G401 (cell line): ENCODE measurements around the gene PHACTR4. TPM values are rescaled to one million over a fixed set of nuclear protein-coding genes. Genes with fewer than 3 reads are reported as not detected.
"Not testable (repeated sequence)": the region's sequence is repeated elsewhere in the genome, so short reads cannot be mapped to it uniquely, and the experiment has no call there.

Experiments
- DNase-seq: peaks from one replicate; pipeline ENCODE4 v3.0.0-alpha.2; 2015; ENCODE audit warnings: low spot score
- in situ Hi-C: cut with HindIII; loops from 2 replicates; pipeline ENCODE4 v1.10.0; 2016; ENCODE audit warnings: low sequenced_read_pairs, mixed read lengths
- total RNA-seq: library from RNA; depleted of rRNA; stranded (reverse); fragments of >200 nt; shearing (Covaris generic); gene quantifications from 2 replicates; pipeline ENCODE4 v1.2.3, GENCODE V29; 2014

The PHACTR4 gene
- total RNA-seq, 1 experiment from 2014 or later = 4.8 TPM

DNA sequence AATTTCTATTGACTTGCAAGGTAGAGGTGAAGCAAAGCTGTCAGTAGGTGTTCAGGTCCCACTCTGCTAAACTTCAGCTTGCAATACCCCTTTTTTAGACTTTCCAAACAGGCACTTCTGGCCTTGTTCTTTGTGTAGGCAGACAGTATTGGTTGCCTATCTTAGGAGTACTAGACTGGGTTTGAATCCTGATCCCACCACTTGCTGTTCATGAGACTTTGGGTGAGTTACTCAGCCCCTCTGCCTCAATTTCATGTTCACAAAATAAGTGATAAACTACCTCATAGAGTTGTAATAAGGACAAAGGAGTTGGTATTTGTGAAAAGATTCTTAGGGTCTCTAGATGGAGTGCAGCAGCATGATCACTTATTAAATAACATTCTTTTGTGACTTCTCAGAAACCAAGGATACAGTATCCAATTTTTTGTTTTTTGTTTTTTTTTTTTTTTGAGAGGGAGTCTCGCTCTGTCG is 141.5 kb downstream of the PHACTR4 start:
- no peak for DNase-seq
- in situ Hi-C loops = no loop called here

DNA sequence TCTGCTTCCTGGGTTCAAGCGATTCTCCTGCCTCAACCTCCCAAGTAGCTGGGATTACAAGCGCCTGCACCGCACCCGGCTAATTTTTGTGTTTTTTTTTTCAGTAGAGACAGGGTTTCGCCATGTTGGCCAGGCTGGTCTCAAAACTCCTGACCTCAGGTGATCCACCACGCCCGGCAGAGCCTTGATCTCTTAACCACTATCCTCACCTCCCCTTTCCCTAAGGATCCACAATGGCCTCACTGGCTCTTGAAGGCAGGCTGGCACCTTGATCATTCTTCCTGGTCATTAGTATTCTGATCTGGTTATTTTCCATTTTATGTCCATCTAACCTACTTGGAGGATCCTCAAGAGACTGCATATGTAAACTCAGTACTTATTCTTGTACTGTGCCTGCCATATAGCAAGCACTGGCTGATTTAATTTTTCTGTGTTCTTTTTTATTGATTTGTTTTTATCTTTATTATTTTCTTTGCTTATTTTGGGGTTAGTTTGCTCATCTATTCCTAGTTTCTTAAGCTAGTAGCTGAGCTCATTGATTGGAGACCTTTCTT is 142.6 kb downstream of the PHACTR4 start:
- DNase-seq = no peak
- in situ Hi-C loops = no loop called here

DNA sequence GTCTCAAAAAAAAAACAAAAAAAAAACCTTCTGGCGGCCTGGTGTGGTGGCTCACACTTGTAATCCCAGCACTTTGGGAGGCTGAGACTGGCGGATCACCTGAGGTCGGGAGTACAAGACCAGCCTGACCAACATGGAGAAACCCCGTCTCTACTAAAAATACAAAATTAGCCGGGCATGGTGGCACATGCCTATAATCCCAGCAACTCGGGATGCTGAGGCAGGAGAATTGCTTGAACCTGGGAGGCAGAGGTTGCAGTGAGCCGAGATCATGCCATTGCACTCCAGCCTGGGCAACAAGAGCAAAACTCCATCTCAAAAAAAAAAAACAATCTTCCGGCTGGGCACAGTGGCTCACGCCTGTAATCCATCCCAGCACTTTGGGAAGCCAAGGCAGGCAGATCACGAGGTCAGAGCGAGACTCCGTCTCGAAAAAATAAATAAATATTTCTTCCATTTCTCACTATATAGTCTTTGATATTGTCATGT is 144.9 kb downstream of the PHACTR4 start:
- DNase-seq, in situ Hi-C loops: not testable (repeated sequence)

DNA sequence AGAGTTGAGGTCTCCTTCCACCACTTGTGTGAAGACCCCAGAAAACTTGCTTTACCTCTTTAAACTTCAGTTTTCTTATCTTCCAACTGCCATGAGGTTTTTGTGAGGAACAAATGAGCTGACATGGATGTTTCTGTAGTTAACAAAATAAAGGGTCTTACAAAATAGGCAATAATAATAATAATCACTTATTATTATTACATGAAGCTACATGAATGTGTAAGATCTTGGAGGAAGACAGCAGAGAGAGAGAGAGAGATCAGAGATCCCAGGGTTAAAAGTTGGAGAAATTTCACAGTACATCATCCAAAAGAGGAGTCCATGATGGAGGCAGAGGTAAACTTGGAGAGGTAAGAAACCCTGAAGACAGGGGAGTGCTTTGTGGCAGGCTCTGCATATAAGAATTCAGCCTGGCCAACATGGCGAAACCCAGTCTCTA is 147.0 kb downstream of the PHACTR4 start:
- DNase-seq = no peak
- in situ Hi-C loops = no loop called here

DNA sequence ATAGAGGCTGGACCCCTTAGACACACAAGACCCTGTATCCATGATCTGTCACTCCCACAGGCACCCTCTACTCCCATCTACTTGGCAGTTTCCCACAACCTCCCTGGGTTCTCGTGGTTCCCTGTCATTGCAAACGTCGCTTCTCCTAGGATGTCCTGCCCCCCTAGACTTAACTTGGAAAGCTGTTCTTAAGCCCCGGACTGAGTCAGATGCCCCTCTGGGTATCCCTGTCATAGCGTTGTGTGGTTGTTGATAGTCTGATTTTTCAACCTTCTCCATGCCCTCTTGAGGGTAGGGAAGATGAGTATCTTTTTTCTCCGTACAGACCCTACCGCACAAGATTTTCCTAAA is 148.1 kb downstream of the PHACTR4 start:
- DNase-seq = no peak

DNA sequence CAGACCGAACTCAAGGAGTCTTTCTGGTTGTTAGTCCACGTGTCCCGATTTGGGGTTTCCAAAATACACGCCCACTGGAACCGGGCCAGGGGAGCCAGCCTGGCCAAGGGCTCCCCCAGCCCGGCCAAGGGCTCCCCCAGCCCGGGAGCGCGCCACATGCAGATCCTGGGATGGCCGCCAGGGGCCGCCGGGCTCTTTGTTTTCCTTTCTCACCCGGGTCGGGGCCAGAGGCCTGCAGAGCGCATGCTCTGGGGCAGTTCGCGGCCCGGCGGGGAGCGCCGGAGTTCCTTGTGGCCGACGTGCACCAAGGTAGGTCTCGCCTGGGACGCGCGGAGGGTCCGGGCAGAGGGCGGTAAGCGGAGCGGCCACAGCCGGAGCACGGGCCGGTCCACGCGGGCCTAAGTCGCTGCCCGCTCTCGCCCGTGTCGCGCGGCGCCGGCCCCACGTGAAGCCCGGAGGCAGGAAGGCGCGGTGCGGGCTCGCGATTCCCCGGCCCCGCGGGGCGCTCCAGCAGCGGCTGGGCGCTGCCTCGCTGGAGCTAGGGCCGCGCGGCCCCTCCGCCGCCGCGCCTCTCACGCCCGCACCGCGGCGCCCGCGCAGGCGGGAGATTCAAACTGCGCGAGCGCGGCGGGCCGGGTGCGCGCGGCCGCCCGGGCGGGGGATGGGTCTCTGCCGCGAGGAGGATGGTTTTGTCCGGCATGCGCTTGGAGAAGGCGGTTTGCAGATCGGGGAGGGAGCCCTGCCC is 148.6 kb downstream of the PHACTR4 start:
- DNase-seq = peak; percentile 83
- in situ Hi-C loops = no loop called here

More for the DNA sequence above, 148.1 kb downstream of the PHACTR4 start:
- in situ Hi-C loops = no loop called here

DNA sequence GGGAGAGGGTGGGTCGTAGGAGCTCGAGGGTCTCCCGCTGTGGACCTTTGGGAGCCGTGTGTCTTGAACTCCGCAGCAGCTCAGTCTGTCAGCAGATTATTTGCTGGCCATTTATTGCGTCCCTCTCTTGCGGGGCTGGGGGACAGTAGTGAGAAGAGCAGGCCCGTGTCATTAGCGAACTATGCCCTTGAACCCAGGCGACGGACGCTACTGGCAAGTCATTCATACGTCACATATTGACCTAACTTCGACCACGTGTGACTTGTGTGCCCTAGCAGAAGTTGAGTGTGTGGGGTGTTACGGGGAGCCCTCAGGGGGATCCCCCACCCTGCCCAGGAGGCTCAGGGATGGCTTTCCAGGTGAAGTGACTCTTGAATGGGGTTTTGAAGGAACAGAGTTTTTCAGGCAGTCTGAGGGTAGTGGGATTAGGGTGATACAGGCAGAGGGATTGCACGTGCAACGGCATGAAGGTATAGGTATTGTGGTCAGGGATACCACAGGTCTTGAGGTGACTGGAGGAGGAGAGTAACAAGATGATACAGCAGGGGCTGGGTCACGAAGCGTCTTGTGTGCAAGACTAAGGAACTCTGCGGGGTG is 149.3 kb downstream of the PHACTR4 start:
- in situ Hi-C loops = no loop called here
- no peak for DNase-seq

DNA sequence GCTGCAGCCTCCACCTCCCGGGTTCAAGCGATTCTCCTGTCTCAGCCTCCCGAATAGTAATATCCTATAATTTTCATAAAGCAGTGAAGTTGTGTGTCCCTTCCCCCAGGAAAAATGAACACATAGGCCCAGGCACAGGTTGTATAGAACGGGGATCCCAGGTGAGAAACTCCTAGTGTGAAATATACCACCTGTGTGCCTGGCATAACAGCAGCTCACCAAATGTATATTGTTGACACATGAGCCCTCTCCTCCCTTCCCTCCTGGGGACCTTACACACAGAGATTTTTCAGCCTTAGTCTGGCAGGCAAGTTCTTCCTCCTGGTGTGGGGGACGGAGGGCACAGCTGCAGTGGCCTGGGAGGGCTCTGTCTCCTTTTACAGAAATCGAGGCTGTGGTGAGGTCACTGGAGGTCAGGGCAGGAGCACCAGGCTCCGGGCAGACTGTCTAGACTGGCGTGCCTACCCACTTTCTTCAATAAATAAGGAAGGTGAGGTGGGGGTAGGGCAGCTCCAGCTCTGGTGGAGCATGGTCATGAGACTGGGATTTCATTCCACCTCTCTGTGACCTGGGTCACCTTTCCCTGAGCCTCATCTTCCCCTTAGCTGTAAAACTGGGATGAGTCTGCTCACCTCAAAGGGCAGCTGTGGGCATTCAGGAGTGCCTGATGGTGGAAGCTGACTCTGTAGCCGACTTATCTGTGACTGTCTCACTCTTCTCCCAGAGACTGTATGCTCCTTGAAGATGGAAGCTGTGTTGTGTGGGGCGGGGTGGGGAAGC is 150.6 kb downstream of the PHACTR4 start:
- in situ Hi-C loops = no loop called here
- no peak for DNase-seq

DNA sequence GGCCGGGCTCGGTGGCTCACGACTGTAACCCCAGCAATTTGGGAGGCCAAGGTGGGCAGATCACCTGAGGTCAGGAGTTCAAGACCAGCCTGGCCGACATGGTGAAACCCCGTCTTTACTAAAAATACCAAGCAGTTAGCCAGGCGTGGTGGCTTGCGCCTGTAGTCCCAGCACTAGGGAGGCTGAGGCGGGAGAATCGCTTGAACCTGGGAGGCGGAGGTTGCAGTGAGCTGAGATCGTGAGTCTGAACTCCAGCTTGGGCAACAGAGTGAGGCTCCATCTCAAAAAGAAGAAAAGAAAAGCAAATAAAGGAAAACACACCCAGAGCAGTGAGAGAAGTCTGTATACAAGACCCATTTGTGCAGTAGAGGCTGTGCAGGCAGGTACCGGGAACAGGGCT is 151.3 kb downstream of the PHACTR4 start:
- DNase-seq, in situ Hi-C loops: not testable (repeated sequence)

DNA sequence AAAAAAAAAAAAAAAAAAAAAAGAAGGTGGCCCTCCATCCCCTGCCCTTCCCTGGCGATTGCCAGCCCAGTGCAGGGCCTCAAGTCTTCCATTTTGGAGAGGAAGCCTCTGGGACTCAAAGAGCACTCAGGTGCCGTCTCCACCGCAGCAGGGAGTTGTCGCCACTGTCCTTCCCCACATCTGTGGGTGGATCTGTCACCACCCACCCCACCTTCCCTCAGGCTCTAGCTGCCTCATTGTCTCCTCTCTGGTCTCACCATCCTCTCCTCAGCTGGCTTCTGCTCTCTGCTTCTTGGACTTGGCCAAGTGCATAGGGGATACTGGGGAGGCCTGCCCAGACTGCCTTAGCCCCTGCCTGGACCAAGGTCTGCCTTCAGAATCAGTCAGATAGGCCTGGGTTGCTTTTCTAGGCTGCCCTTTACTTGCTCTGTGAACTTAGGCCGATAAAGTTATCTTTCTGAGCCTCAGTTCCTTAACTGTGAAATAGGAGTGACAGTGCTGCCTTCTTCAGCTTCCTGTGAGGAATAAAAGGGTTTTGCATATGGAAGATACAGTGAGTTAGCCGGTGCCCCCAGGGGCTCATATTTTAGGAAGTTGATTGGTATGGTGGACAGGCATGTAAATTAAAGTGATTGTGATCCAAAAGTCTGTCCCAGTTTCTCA is 152.1 kb downstream of the PHACTR4 start:
- DNase-seq = no peak
- in situ Hi-C loops = no loop called here

DNA sequence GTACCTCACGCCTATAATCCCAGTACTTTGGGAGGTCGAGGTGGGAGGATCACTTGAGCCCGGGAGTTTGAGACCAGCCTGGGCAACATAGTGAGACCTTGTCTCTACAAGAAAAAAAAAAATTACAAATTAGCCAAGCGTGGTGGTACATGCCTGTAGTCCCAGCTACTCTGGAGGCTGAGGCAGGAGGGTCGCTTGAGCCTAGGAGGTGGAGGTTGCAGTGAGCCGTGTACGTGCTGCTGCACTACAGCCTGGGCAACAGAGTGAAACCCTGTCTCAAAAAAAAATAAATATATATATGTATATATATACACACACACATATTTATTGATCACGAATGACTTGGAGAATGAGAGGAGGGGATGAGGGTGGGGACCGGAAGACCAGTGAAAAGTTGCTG is 153.0 kb downstream of the PHACTR4 start:
- DNase-seq, in situ Hi-C loops: not testable (repeated sequence)

DNA sequence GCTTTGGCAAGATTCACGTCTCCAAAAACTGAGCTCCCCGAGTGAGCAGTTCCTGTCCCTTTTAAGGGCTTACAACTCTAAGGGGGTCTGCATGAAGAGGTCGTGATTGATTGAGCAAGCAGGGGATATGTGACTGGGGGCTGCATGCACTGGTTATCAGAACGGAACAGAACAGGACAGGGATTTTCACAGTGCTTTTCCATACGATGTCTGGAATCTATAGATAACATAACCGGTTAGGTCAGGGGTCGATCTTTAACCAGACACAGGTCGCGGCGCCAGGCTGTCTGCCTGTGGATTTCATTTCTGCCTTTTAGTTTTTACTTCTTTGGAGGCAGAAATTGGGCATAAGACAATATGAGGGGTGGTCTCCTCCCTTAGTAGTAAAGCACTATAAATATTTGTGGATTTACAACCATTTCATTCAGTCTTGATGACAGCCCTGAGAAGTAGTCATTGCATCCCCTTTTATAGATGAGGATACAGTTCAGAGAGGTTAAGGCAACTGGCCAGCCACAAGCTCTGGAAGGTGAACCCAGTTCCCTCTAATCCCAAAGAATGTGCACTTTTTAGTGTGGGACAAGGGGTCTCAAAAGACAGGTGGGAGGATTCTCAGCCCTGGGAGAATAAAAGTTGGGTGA is 155.6 kb downstream of the PHACTR4 start:
- in situ Hi-C loops, DNase-seq: not testable (repeated sequence)

DNA sequence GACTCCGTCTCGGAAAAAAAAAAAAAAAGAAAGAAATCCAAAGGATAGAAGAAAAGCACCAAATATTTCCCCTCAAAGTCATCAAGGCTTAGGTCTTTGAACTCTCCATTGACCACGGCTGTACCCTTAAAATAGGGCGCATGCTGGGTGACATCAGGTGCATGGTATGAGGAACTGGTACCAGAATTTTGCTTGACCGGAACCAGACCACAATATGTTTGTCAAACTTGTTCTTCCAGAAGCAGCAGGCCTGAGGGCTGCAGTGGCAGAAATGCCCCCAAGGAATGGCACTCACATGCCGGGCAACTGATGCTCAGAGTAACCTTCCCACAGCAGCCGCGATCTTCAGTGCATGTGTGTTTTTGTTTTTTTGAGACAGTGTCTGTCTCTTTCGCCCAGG is 157.3 kb downstream of the PHACTR4 start:
- no peak for DNase-seq
- in situ Hi-C loops = no loop called here

DNA sequence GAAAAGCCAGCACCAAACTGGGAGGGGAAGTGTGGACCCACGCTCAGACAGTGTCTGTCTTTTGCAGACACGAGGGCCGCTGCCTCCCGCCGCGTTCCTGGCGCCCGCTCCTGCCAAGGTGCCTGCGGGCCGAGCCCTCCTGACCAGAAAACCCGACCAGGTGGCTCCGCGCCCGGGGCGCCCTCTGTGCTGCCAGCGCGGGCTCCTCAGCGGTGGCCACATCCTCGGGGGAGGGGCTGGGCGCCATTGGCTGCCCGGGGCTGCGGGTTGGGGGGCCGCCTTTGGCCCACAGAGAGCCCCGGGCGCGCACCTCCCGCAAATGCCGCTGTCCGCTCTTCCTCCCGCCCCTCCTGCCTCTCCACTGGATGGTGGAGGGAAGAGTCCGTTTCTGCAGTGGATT is 160.9 kb downstream of the PHACTR4 start:
- in situ Hi-C loops = no loop called here
- no peak for DNase-seq

DNA sequence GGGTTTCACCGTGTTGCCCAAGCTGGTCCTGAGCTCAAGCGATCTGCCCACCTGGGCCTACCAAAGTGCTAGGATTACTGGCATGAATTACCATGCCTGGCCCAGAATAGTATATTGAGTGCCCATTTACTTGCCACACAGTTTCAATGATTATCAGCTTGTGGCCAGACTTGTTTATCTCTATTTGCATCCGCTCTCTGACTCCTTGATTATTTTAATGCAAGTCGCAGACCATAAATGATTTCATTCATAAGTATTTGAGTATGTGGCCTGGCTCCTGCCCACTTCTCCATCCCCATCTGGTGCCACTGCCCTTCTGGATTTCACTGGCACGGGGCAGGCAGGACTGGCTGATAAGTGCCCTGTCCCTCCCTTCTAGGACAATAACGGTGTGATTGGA is 165.1 kb downstream of the PHACTR4 start:
- DNase-seq = no peak
- in situ Hi-C loops = no loop called here

DNA sequence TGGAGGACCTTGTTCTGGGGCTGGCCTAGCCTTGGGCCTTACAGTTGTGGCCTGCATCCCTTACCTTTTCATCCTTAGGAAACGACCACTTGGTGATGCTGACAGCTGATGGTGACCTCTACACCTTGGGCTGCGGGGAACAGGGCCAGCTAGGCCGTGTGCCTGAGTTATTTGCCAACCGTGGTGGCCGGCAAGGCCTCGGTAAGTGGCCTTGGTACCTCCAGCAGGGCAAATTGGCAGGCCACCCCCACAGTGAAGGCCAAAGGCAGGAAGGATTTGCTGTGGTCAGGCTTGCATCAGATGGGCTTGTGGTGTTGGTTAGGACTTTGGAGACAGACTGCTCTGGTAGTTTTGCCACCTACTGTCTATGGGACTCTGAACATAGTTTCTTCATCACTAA is 165.6 kb downstream of the PHACTR4 start:
- DNase-seq = no peak
- in situ Hi-C loops = no loop called here

DNA sequence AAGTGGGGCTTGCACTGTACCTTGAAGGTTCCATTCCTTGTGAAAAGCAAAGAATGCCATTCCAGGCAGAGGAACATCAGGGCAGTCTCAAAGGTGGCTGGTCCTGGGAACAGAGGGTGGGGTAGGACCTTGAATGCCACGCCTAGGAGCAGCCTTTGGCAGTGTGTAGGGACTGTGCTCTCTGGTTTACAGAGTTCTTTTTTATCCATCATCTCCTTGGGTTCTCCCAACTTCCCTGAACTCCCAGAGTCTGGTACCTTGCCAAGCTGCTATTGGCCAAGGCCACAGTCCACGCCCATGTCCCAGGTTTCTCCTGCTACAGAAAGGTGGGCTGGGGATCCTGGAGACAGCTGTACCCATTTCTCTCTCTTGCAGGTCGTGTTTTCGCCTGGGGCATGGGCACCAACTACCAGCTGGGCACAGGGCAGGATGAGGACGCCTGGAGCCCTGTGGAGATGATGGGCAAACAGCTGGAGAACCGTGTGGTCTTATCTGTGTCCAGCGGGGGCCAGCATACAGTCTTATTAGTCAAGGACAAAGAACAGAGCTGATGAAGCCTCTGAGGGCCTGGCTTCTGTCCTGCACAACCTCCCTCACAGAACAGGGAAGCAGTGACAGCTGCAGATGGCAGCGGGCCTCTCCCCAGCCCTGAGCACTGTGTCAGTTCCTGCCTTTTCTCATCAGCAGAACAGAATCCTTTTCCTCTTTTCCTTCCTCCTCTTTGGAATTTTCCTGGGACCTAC is 168.1 kb downstream of the PHACTR4 start:
- in situ Hi-C loops = no loop called here
- no peak for DNase-seq

DNA sequence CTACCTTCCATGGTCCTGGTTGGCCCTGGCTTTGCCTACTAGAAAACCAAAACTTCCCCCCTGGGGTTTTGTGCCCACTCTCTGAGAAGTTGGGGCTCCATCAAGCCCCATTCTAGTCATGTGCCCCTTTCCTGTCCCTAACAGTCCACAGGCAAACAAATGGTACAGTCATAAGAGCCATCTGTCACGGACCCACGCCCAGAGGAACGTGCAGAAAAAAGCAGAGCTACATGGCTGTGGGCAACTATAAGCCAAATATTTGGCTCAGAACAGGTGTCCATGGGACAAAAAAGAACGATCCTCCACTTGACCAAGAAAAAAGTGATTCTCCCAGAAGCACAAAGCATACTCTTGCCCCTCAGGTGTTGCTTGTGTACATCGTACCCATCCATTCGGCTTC is 168.7 kb downstream of the PHACTR4 start:
- DNase-seq = no peak
- in situ Hi-C loops = no loop called here
